ENCODE results near the gene RPL10.

RPL10 gene

GRCh38 chrX:154443479-154443910 is 45.3 kb downstream of the RPL10 start:
- no peak for TF ChIP-seq CTCF (IDR thresholded peaks at IDR 0.05; ENCODE audit: low read depth, low read length)

GRCh38 chrX:154443992-154444754 is 46.0 kb downstream of the RPL10 start, which contains the start of gene FAM50A:
TSS of gene FAM50A (plus strand) at chrX:154444141. CDS start at chrX:154444236, 95 bp downstream.
- H3K4me3 ChIP-seq (ENCODE audit: low read depth, low read length): peak within 1 kb of the TSS; percentile 66
- TF ChIP-seq CTCF (IDR thresholded peaks at IDR 0.05; ENCODE audit: low read depth, low read length): no peak

More at GRCh38 chrX:154443479-154443910, 45.3 kb downstream of the RPL10 start:
- H3K4me3 ChIP-seq (ENCODE audit: low read depth, low read length): peak overlapping the region; percentile 27

GRCh38 chrX:154444755-154445246 is 46.6 kb downstream of the RPL10 start:
- peak overlapping the region; percentile 66 for H3K4me3 ChIP-seq (ENCODE audit: low read depth, low read length)
- TF ChIP-seq CTCF (IDR thresholded peaks at IDR 0.05; ENCODE audit: low read depth, low read length): no peak

- H3K4me3 ChIP-seq (ENCODE audit: low read depth, low read length): no peak overlapping the region
- no peak for TF ChIP-seq CTCF (IDR thresholded peaks at IDR 0.05; ENCODE audit: low read depth, low read length)
These were observed 47.6 kb downstream of the RPL10 start for GRCh38 chrX:154445776-154446175.

- H3K4me3 ChIP-seq (ENCODE audit: low read depth, low read length): no peak overlapping the region
- no peak for TF ChIP-seq CTCF (IDR thresholded peaks at IDR 0.05; ENCODE audit: low read depth, low read length)
These were observed 48.3 kb downstream of the RPL10 start for GRCh38 chrX:154446430-154446829.

- no peak for TF ChIP-seq CTCF (IDR thresholded peaks at IDR 0.05; ENCODE audit: low read depth, low read length)
- no peak overlapping the region for H3K4me3 ChIP-seq (ENCODE audit: low read depth, low read length)
These were observed 50.3 kb downstream of the RPL10 start for GRCh38 chrX:154448484-154448883.

GRCh38 chrX:154449618-154450017 is 51.4 kb downstream of the RPL10 start:
- TF ChIP-seq CTCF (IDR thresholded peaks at IDR 0.05; ENCODE audit: low read depth, low read length): no peak
- H3K4me3 ChIP-seq (ENCODE audit: low read depth, low read length): no peak overlapping the region

All from WI38 (cell line).